Transverse colon (tissue), 4 donors: ENCODE measurements around the gene LHFPL3.

ENCODE experiments used
- CTCF ChIP-seq, 5 experiments: fragments of 200-600 bp in 3 of 5; fragments of 450-650 bp in 2 of 5; sonication (generic) in 3 of 5; IDR thresholded peaks; 1 replicate in 2 of 5; 2 replicates in 3 of 5; pipeline ENCODE4 v1.5.1; 2016 to 2017; ENCODE audit warnings: antibody characterized with exemption in 5 of 5, inconsistent platforms in 3 of 5, mild to moderate bottlenecking in 2 of 5, moderate library complexity in 1 of 5
- EP300 ChIP-seq: sonication (generic); formaldehyde crosslinking; IDR thresholded peaks from one replicate; pipeline ENCODE4 v1.6.1; 2017; ENCODE audit warnings: antibody characterized with exemption, low read depth
- POLR2A ChIP-seq: fragments of 450-650 bp; IDR thresholded peaks from one replicate; pipeline ENCODE4 v1.6.1; 2016; ENCODE audit warnings: antibody characterized with exemption, mild to moderate bottlenecking, moderate library complexity
- POLR2AphosphoS5 ChIP-seq, 3 donors: sonication (generic); formaldehyde crosslinking; IDR thresholded peaks; one replicate each; pipeline ENCODE4 v1.6.1; 2016; ENCODE audit warnings: antibody characterized with exemption in 3 of 3

GRCh38 chr7:104909096-104909495 lies 580.7 kb downstream of the LHFPL3 start:
- TF ChIP-seq CTCF (IDR thresholded peaks at IDR 0.05) (no peak), POLR2A (no peak), POLR2AphosphoS5 (IDR thresholded peaks at IDR 0.05) (no peak), EP300 (no peak)
